Endothelial cell of umbilical vein (primary cell): ENCODE data around the gene ABHD17A. TPM values are rescaled to one million over a fixed set of nuclear protein-coding genes. Genes with fewer than 3 reads are reported as not detected.

Experiments used
- BruUV-seq: library from RNA; stranded (reverse); fragments of 400-500 nt; replicated peaks from 2 replicates; lab custom pipeline; 2021; lab: Mats Ljungman, UMichigan
- CTCF ChIA-PET: fragments of 300-600, 350-600 bp; sonication (Branson Sonifier 250); formaldehyde crosslinking; loops from one replicate; lab custom pipeline; 2021; ENCODE audit warnings: antibody characterized with exemption, inconsistent platforms; lab: Charles Lee
- POLR2A ChIA-PET: fragments of 300-600, 350-600 bp; sonication (Branson Sonifier 250); formaldehyde crosslinking; loops from one replicate; lab custom pipeline; 2021; ENCODE audit warnings: antibody characterized with exemption, inconsistent platforms; lab: Charles Lee
- DNase-seq: peaks from one replicate; pipeline ENCODE4 v3.0.0-alpha.2; 2011; ENCODE audit warnings: low read depth, low spot score
- FAIRE-seq: peaks from 2 replicates; lab custom pipeline; 2011; peaks lifted over from hg19 to GRCh38; lab: Jason Lieb, UNC
- H2AFZ ChIP-seq: 2 replicates; pipeline ENCODE4 v1.6.0; 2012; ENCODE audit warnings: low read depth, low read length, control low read depth, inconsistent platforms
- H3K27ac ChIP-seq: 2 replicates; pipeline ENCODE4 v1.5.1; 2011; ENCODE audit warnings: low read depth, mild to moderate bottlenecking, control low read depth, low read length, moderate library complexity; ENCODE audit not compliant: insufficient read depth
- H3K27me3 ChIP-seq, 2 experiments: 2 replicates each; pipeline versions ENCODE4 v1.6.0 to v1.6.1; 2011; ENCODE audit warnings: low read length in 2 of 2, mixed read lengths in 1 of 2; ENCODE audit not compliant: control insufficient read depth in 2 of 2, insufficient read depth in 2 of 2
- H3K36me3 ChIP-seq, 2 experiments: 2 replicates in 1 of 2; 3 replicates in 1 of 2; pipeline ENCODE4 v1.5.1; 2011; ENCODE audit warnings: low read length in 2 of 2, mild to moderate bottlenecking in 1 of 2, moderate library complexity in 1 of 2; ENCODE audit not compliant: control insufficient read depth in 2 of 2, insufficient read depth in 2 of 2; ENCODE audit errors: extremely low read depth in 1 of 2
- H3K4me1 ChIP-seq: 3 replicates; pipeline ENCODE4 v1.5.1; 2011; ENCODE audit warnings: mild to moderate bottlenecking, low read length; ENCODE audit not compliant: control insufficient read depth, insufficient read depth; ENCODE audit errors: extremely low read depth
- H3K4me2 ChIP-seq: 2 replicates; pipeline ENCODE4 v1.6.1; 2011; ENCODE audit warnings: low read length, control low read depth, mixed read lengths; ENCODE audit not compliant: insufficient read depth
- H3K4me3 ChIP-seq, 3 experiments: fragments of 200-600 bp in 1 of 3; sonication (generic), shearing (Covaris generic) in 1 of 3; replicated peaks in 1 of 3; 2 replicates each; pipeline ENCODE4 v1.5.1; 2011 to 2016; ENCODE audit warnings: control low read depth in 3 of 3, low read length in 3 of 3, mild to moderate bottlenecking in 2 of 3, inconsistent platforms in 1 of 3, low read depth in 1 of 3, moderate library complexity in 1 of 3; ENCODE audit not compliant: insufficient read depth in 1 of 3
- H3K79me2 ChIP-seq: 2 replicates; pipeline ENCODE4 v1.6.0; 2012; ENCODE audit warnings: low read length, inconsistent platforms; ENCODE audit not compliant: control insufficient read depth, insufficient read depth
- H3K9ac ChIP-seq: replicated peaks from 2 replicates; pipeline ENCODE3; 2011; ENCODE audit warnings: low read length, control low read depth; ENCODE audit not compliant: insufficient read depth; ENCODE audit errors: extremely low read depth
- H3K9me1 ChIP-seq: replicated peaks from 3 replicates; pipeline ENCODE4 v1.6.0; 2011; ENCODE audit warnings: mild to moderate bottlenecking, low read length; ENCODE audit not compliant: control insufficient read depth, insufficient read depth; ENCODE audit errors: extremely low read depth
- H3K9me3 ChIP-seq: replicated peaks from 2 replicates; pipeline ENCODE4 v1.5.1; 2012; ENCODE audit warnings: low read length, inconsistent platforms; ENCODE audit not compliant: control insufficient read depth, insufficient read depth
- H4K20me1 ChIP-seq: replicated peaks from 2 replicates; pipeline ENCODE3; 2011; ENCODE audit warnings: mild to moderate bottlenecking, low read length; ENCODE audit not compliant: control insufficient read depth, insufficient read depth; ENCODE audit errors: extremely low read depth
- EZH2 ChIP-seq: IDR thresholded peaks from 2 replicates; pipeline ENCODE4 v1.6.1; 2012; ENCODE audit warnings: borderline replicate concordance, low read depth, mild to moderate bottlenecking, moderate library complexity, low read length, inconsistent platforms; ENCODE audit not compliant: severe bottlenecking
- FOS ChIP-seq: IDR thresholded peaks from 2 replicates; pipeline ENCODE4 v1.6.1; 2011; ENCODE audit warnings: mild to moderate bottlenecking, low read length, moderate library complexity, borderline replicate concordance; ENCODE audit not compliant: insufficient read depth
- GATA2 ChIP-seq: IDR thresholded peaks from 2 replicates; pipeline ENCODE4 v1.7.0; 2011; ENCODE audit warnings: low read depth, mild to moderate bottlenecking, moderate library complexity, mixed read lengths, low read length; ENCODE audit not compliant: insufficient read length, insufficient read depth
- JUN ChIP-seq: IDR thresholded peaks from 2 replicates; pipeline ENCODE4 v1.6.1; 2011; ENCODE audit warnings: borderline replicate concordance, low read depth; ENCODE audit not compliant: insufficient read length, insufficient read depth
- MAX ChIP-seq: IDR thresholded peaks from 2 replicates; pipeline ENCODE4 v1.6.1; 2011; ENCODE audit not compliant: insufficient read depth, insufficient read length
- MYC ChIP-seq: IDR thresholded peaks from one replicate; pipeline ENCODE4 v1.6.1; 2011; ENCODE audit warnings: mild to moderate bottlenecking, low read depth, low read length
- POLR2A ChIP-seq: IDR thresholded peaks from 2 replicates; pipeline ENCODE4 v1.6.1; 2012; ENCODE audit warnings: low read depth, mild to moderate bottlenecking, control low read depth, low read length
- POLR2AphosphoS5 ChIP-seq: IDR thresholded peaks from 2 replicates; pipeline ENCODE4 v1.6.1; 2012; ENCODE audit warnings: low read depth, mild to moderate bottlenecking, control low read depth, low read length, moderate library complexity; ENCODE audit not compliant: insufficient read depth
- dilution Hi-C: fragments of 300-500 bp; cut with MboI; formaldehyde crosslinking; loops from one replicate; pipeline ENCODE4 v1.15.0; 2019; ENCODE audit warnings: low sequenced_read_pairs; ENCODE audit not compliant: extremely low pct_ligation_motif_present
- intact Hi-C: fragments of 100-400 bp; cut with micrococcal nuclease; formaldehyde crosslinking; loops from one replicate; pipeline ENCODE4 v1.10.0; 2022
- polyA plus RNA-seq, 4 experiments: library from polyadenylated mRNA; depleted of rRNA in 3 of 4; stranded (reverse) in 3 of 4; unstranded in 1 of 4; fragments of >200 nt; gene quantifications; 2 replicates each; pipeline versions ENCODE4 v1.2.1 to v1.2.3, GENCODE V29; 2011 to 2012; ENCODE audit warnings: missing spikeins in 1 of 4
- total RNA-seq: library from RNA; stranded (reverse); gene quantifications from 2 replicates; pipeline ENCODE4 v1.2.3, GENCODE V29; 2021
- TF ChIP-seq, protein P1 (sequence below), 2 donors: IDR thresholded peaks; 1 replicate in 1 of 2; 2 replicates in 1 of 2; pipeline ENCODE4 v1.5.1; 2011; ENCODE audit warnings: low read length in 2 of 2, mild to moderate bottlenecking in 2 of 2, moderate library complexity in 2 of 2, control low read depth in 1 of 2, inconsistent platforms in 1 of 2, low read depth in 1 of 2; ENCODE audit not compliant: insufficient read depth in 1 of 2; ENCODE audit errors: extremely low read depth in 1 of 2

The ABHD17A gene
- total and polyA plus RNA-seq, 2 donors (not counting 3 experiments of a cell fraction or from before 2014, with no cell fraction given), result 89.8 to 143 TPM

GRCh38 chr19:1912760-1913505, 27.6 kb upstream of the ABHD17A start:
- DNase-seq (no peak), FAIRE-seq (no peak)
- Histone ChIP-seq H3K4me1 (no peaks in the 10 kb centered on the region), H4K20me1 (no peaks in the 10 kb centered on the region), H3K27ac (no peak overlapping the region), H3K79me2 (peaks cover 40% of the 10 kb centered on the region), H3K36me3 (peaks cover 0 to 13% of the 10 kb centered on the region in 2 experiments), H2AFZ (no peak overlapping the region), H3K4me3 (no peak overlapping the region), H3K27me3 (no peaks in the 10 kb centered on the region), H3K9me1 (no peaks in the 10 kb centered on the region), H3K9ac (no peak overlapping the region), H3K9me3 (no peaks in the 10 kb centered on the region), H3K4me2 (no peak overlapping the region)
- ChIA-PET POLR2A (no interaction called here), CTCF (no interaction called here)
- dilution Hi-C loops (no loop called here), intact Hi-C loops (no loop called here)
- BruUV-seq, result no TSS peak
- TF ChIP-seq MAX, result no peak
- TF ChIP-seq, protein P1, sequence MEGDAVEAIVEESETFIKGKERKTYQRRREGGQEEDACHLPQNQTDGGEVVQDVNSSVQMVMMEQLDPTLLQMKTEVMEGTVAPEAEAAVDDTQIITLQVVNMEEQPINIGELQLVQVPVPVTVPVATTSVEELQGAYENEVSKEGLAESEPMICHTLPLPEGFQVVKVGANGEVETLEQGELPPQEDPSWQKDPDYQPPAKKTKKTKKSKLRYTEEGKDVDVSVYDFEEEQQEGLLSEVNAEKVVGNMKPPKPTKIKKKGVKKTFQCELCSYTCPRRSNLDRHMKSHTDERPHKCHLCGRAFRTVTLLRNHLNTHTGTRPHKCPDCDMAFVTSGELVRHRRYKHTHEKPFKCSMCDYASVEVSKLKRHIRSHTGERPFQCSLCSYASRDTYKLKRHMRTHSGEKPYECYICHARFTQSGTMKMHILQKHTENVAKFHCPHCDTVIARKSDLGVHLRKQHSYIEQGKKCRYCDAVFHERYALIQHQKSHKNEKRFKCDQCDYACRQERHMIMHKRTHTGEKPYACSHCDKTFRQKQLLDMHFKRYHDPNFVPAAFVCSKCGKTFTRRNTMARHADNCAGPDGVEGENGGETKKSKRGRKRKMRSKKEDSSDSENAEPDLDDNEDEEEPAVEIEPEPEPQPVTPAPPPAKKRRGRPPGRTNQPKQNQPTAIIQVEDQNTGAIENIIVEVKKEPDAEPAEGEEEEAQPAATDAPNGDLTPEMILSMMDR (IDR thresholded peaks at IDR 0.05; ENCODE audit: extremely low read depth in 1 of 2, insufficient read depth in 1 of 2, low read depth in 1 of 2, low read length in 2 of 2), result no peak
- no peak for TF ChIP-seq JUN
- no peak for TF ChIP-seq POLR2AphosphoS5
- no peak for TF ChIP-seq POLR2A
- no peak for TF ChIP-seq GATA2
- no peak for TF ChIP-seq EZH2
- TF ChIP-seq FOS, result no peak
- TF ChIP-seq MYC, result no peak
